HepG2 (cell line): ENCODE measurements around the gene MPG. TPM values are rescaled to one million over a fixed set of nuclear protein-coding genes. Genes with fewer than 3 reads are reported as not detected.

ENCODE experiments used
- ARNTL ChIP-seq: sonication (generic); formaldehyde crosslinking; IDR thresholded peaks from 2 replicates; pipeline ENCODE4 v1.4.0; 2020; ENCODE audit warnings: mild to moderate bottlenecking, missing genetic modification reagents
- CBX2 ChIP-seq, 2 experiments: fragments of 200-600 bp in 1 of 2; sonication (generic); formaldehyde crosslinking in 1 of 2; IDR thresholded peaks; 2 replicates each; pipeline versions ENCODE4 v1.7.0 to v1.8.1; 2018 to 2022; ENCODE audit warnings: low read depth in 2 of 2, low read length in 1 of 2, mild to moderate bottlenecking in 1 of 2, missing genetic modification reagents in 1 of 2
- HNF1A ChIP-seq, 2 experiments: sonication (generic) in 1 of 2; formaldehyde crosslinking in 1 of 2; IDR thresholded peaks; 2 replicates each; pipeline versions ENCODE4 v1.4.0 to v1.6.1; 2016 to 2020; ENCODE audit warnings: borderline replicate concordance in 1 of 2, low read depth in 1 of 2, mild to moderate bottlenecking in 1 of 2, missing genetic modification reagents in 1 of 2
- MTF1 ChIP-seq: sonication (generic); formaldehyde crosslinking; IDR thresholded peaks from 2 replicates; pipeline ENCODE4 v1.5.0; 2020; ENCODE audit warnings: missing genetic modification reagents
- NBN ChIP-seq: fragments of 450-650 bp; conservative IDR thresholded peaks from 2 replicates; pipeline ENCODE4 v1.6.1; 2017
- NFE2L2 ChIP-seq: fragments of 150-350 bp; IDR thresholded peaks from 2 replicates; pipeline ENCODE4 v1.6.1; 2014; ENCODE audit warnings: low read length
- NFYB ChIP-seq: sonication (generic); formaldehyde crosslinking; IDR thresholded peaks from 2 replicates; pipeline ENCODE4 v1.4.0; 2020; ENCODE audit warnings: missing genetic modification reagents
- NR2F2 ChIP-seq: IDR thresholded peaks from 2 replicates; pipeline ENCODE4 v1.6.1; 2012; ENCODE audit warnings: low read depth, inconsistent platforms, borderline replicate concordance
- PAF1 ChIP-seq: IDR thresholded peaks from 2 replicates; pipeline ENCODE4 v1.6.1; 2016; ENCODE audit warnings: missing genetic modification reagents, missing compliant biosample characterization
- SKI ChIP-seq: fragments of 450-650 bp; IDR thresholded peaks from one replicate; pipeline ENCODE4 v1.6.1; 2018; ENCODE audit warnings: mild to moderate bottlenecking; ENCODE audit not compliant: partially characterized antibody
- SKIL ChIP-seq: sonication (generic); formaldehyde crosslinking; IDR thresholded peaks from 2 replicates; pipeline ENCODE4 v1.8.0; 2022; ENCODE audit warnings: missing genetic modification reagents, mild to moderate bottlenecking, moderate library complexity, borderline replicate concordance
- USF2 ChIP-seq, 2 experiments: sonication (generic) in 1 of 2; formaldehyde crosslinking in 1 of 2; IDR thresholded peaks; 2 replicates each; pipeline versions ENCODE4 v1.5.1 to v1.6.1; 2011 to 2020; ENCODE audit warnings: borderline replicate concordance in 1 of 2, low read depth in 1 of 2, low read length in 1 of 2, mild to moderate bottlenecking in 1 of 2, missing genetic modification reagents in 1 of 2, moderate library complexity in 1 of 2
- ZEB1 ChIP-seq: IDR thresholded peaks from 2 replicates; pipeline ENCODE4 v1.6.1; 2012; ENCODE audit warnings: mild to moderate bottlenecking, low read depth, inconsistent platforms; ENCODE audit not compliant: insufficient replicate concordance
- ZFP91 ChIP-seq: sonication (generic); formaldehyde crosslinking; IDR thresholded peaks from 2 replicates; pipeline ENCODE4 v1.9.0; 2022; ENCODE audit warnings: missing genetic modification reagents, mild to moderate bottlenecking, borderline replicate concordance
- ZNF430 ChIP-seq: sonication (generic); formaldehyde crosslinking; IDR thresholded peaks from 2 replicates; pipeline ENCODE4 v1.9.0; 2021; ENCODE audit warnings: mild to moderate bottlenecking, missing genetic modification reagents
- ZNF7 ChIP-seq: IDR thresholded peaks from 2 replicates; pipeline ENCODE4 v1.6.1; 2016; ENCODE audit warnings: missing biosample characterization, missing genetic modification reagents
- ZNF891 ChIP-seq: sonication (generic); formaldehyde crosslinking; IDR thresholded peaks from 2 replicates; pipeline ENCODE4 v1.5.0; 2020; ENCODE audit warnings: mild to moderate bottlenecking, missing genetic modification reagents
- polyA plus RNA-seq, 8 experiments: library from polyadenylated mRNA; depleted of rRNA in 3 of 8; stranded (reverse) in 7 of 8; unstranded in 1 of 8; fragments of >200 nt; fragmentation: Illumina TruSeq in 4 of 8; extraction: Trizol in 4 of 8; gene quantifications; 2 replicates each; pipeline versions ENCODE4 v1.2.1 to v1.2.3, GENCODE V29; 2011 to 2016; ENCODE audit warnings: low read depth in 4 of 8, missing spikeins in 1 of 8, mixed read lengths in 1 of 8; ENCODE audit not compliant: insufficient read depth in 1 of 8
- total RNA-seq, 5 experiments: library from RNA; depleted of rRNA; stranded (reverse); fragments of >200 nt; fragmentation: Illumina TruSeq; extraction: Trizol; gene quantifications; 2 replicates each; pipeline ENCODE4 v1.2.3, GENCODE V29; 2016; ENCODE audit warnings: low read depth in 1 of 5
- TF ChIP-seq, protein P1 (sequence below): sonication (generic); formaldehyde crosslinking; IDR thresholded peaks from 2 replicates; pipeline ENCODE4 v1.8.0; 2022; ENCODE audit warnings: mild to moderate bottlenecking, missing genetic modification reagents, moderate library complexity

Gene MPG
- total and polyA plus RNA-seq, 2 of the 13 experiments (the other 11 are each of a cell fraction or from before 2014, with no cell fraction given), result 59.1 to 62.5 TPM

GRCh38 chr16:96935-97381 is 18.9 kb downstream of the MPG start (continued):
- TF ChIP-seq NFYB (no peak), SKIL (CRISPR knock-in tag) (no peak), ZEB1 (no peak), ZNF7 (no peak), MTF1 (CRISPR knock-in tag) (no peak), HNF1A (IDR thresholded peaks at IDR 0.05; ENCODE audit: low read depth) (no peak), HNF1A (CRISPR knock-in tag; IDR thresholded peaks at IDR 0.05; ENCODE audit: borderline replicate concordance) (no peak), ARNTL (CRISPR knock-in tag) (no peak; the same call in 1 of the 2 replicates), USF2 (IDR thresholded peaks at IDR 0.05; ENCODE audit: low read depth, low read length) (no peak), USF2 (CRISPR knock-in tag; IDR thresholded peaks at IDR 0.05; ENCODE audit: borderline replicate concordance) (no peak), ZNF430 (CRISPR knock-in tag) (no peak), NBN (no peak), ZFP91 (CRISPR knock-in tag) (peak; percentile 65), NR2F2 (no peak), ZNF891 (no peak), NFE2L2 (peak; percentile 16; the same call in 1 of the 2 replicates), CBX2 (IDR thresholded peaks at IDR 0.05; ENCODE audit: low read depth, low read length) (no peak), CBX2 (CRISPR knock-in tag; IDR thresholded peaks at IDR 0.05; ENCODE audit: low read depth) (no peak), PAF1 (CRISPR knock-in tag) (no peak), SKI (peak; percentile 51)
- TF ChIP-seq, protein P1, sequence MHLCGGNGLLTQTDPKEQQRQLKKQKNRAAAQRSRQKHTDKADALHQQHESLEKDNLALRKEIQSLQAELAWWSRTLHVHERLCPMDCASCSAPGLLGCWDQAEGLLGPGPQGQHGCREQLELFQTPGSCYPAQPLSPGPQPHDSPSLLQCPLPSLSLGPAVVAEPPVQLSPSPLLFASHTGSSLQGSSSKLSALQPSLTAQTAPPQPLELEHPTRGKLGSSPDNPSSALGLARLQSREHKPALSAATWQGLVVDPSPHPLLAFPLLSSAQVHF (CRISPR knock-in tag), result no peak
